ENCODE data around the gene STK38L. TPM values are rescaled to one million over a fixed set of nuclear protein-coding genes. Genes with fewer than 3 reads are reported as not detected.

STK38L gene
- total and polyA plus RNA-seq, 2 of the 8 experiments (the other 6 are each of a cell fraction or from before 2014, with no cell fraction given): 8.1 to 63.6 TPM

DNA sequence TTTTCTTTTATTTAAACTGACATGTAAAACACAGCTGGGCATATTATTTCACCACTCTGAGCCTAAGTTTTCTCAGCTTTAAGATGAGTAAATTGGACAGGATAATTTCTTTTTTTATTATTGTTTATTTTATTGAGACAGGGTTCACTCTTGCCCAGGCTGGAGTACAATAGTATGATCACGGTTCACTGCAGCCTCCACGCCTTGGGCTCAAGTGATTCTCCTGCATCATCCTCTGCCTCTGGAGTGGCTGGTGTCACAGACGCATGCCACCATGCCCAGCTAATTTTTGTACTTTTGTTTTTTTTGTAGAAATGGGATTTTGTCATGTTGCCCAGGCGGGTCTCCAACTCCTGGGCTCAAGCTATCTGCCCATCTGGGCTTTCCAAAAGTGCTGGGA, 101.3 kb downstream of the STK38L start (continued):
- TF ChIP-seq CHD7 (IDR thresholded peaks at IDR 0.05; ENCODE audit: insufficient replicate concordance, low read length) (no peak), TEAD4 (IDR thresholded peaks at IDR 0.05; ENCODE audit: low read depth, low read length) (no peak), BRCA1 (IDR thresholded peaks at IDR 0.05; ENCODE audit: low read depth, low read length) (no peak), EGR1 (IDR thresholded peaks at IDR 0.05; ENCODE audit: borderline replicate concordance, low read depth, low read length) (no peak), RXRA (IDR thresholded peaks at IDR 0.05; ENCODE audit: insufficient read depth, low read depth, low read length) (no peak)

Data from H1 (cell line).